Measurements from ENCODE around the gene TMEM219. TPM values are rescaled to one million over a fixed set of nuclear protein-coding genes. Genes with fewer than 3 reads are reported as not detected.

The TMEM219 gene
- total and polyA plus RNA-seq, 2 of the 8 experiments (the other 6 are each of a cell fraction or from before 2014, with no cell fraction given) = 60.2 to 116 TPM

DNA sequence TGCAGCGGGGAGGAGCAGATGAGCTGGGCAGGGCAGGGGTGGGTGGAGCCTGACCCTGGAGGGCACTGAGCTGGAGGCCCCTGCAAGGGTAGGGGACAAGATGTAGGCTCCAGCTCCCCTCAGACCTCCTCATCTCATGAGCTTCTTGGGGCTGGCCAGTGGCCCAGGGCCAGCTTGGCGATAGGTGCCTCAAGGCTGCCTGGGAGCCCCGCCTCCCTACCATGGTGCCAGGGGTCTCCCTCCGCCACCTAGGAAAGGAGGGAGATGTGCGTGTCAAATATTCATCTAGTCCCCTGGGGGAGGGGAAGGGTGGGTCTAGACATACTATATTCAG is 29.7 kb downstream of the TMEM219 start:
- Histone ChIP-seq H2BK15ac (ENCODE audit: low read length) (no peak overlapping the region), H3K9ac (replicated peaks in 1 of 4; ENCODE audit: extremely low read depth in 1 of 4, low read depth in 3 of 4, low read length in 3 of 4) (no peak overlapping the region), H3K79me2 (ENCODE audit: control insufficient read depth in 1 of 2, insufficient read depth in 2 of 2, low read length in 2 of 2) (peaks cover 0 to under 1% of the 10 kb centered on the region in 2 experiments; a peak in 1 of 4 replicates), H3K27ac (ENCODE audit: low read depth, low read length) (no peak overlapping the region), H2AFZ (ENCODE audit: low read length) (no peak overlapping the region), H2BK20ac (ENCODE audit: low read length) (no peak overlapping the region), H3K18ac (ENCODE audit: extremely low read depth, low read length) (no peak overlapping the region), H3K23me2 (ENCODE audit: low read depth, low read length) (peaks cover 6% of the 10 kb centered on the region; the same call in 1 of the 2 replicates), H3K27me3 (replicated peaks in 1 of 4; ENCODE audit: control insufficient read depth in 3 of 4, extremely low read depth in 1 of 4, insufficient read depth in 3 of 4, low read length in 3 of 4) (no peaks in the 10 kb centered on the region), H4K91ac (replicated peaks; ENCODE audit: insufficient read length, low read length) (no peak overlapping the region), H3K4me1 (replicated peaks in 1 of 4; ENCODE audit: control insufficient read depth in 3 of 4, insufficient read depth in 4 of 4, low read length in 3 of 4) (peaks cover 0 to 8% (median 1%) of the 10 kb centered on the region in 4 experiments; a peak in 3 of 7 replicates), H4K20me1 (replicated peaks in 1 of 2; ENCODE audit: control insufficient read depth in 1 of 2, insufficient read depth in 2 of 2, low read length in 2 of 2) (no peaks in the 10 kb centered on the region), H3K4ac (replicated peaks; ENCODE audit: insufficient read length, low read depth, low read length) (no peak overlapping the region), H3K14ac (ENCODE audit: insufficient read length) (no peak overlapping the region), H3K4me3 (ENCODE audit: extremely low read depth in 1 of 4, insufficient read depth in 2 of 4, low read depth in 3 of 4, low read length in 4 of 4) (no peak overlapping the region), H2AK5ac (ENCODE audit: low read depth, low read length) (no peak overlapping the region), H4K8ac (ENCODE audit: extremely low read depth, insufficient read depth, low read length) (no peak overlapping the region), H2BK12ac (ENCODE audit: low read depth, low read length) (no peak overlapping the region), H3K4me2 (ENCODE audit: insufficient read depth in 1 of 2, low read depth in 2 of 2, low read length in 2 of 2) (no peak overlapping the region), H3K36me3 (ENCODE audit: control insufficient read depth in 2 of 4, insufficient read depth in 4 of 4, low read length in 3 of 4) (peaks cover 2 to 33% (median 13%) of the 10 kb centered on the region in 4 experiments; a peak in 7 of 8 replicates), H2BK120ac (replicated peaks; ENCODE audit: low read depth, low read length) (no peak overlapping the region), H3K56ac (replicated peaks; ENCODE audit: insufficient read length, low read depth, low read length) (no peak overlapping the region), H4K5ac (ENCODE audit: insufficient read length, low read depth, low read length) (no peak overlapping the region), H3K79me1 (ENCODE audit: low read depth, low read length) (0 out of 2 replicates have a peak, but pooled peaks cover under 1% of the 10 kb centered on the region), H2BK5ac (ENCODE audit: low read depth, low read length) (no peak overlapping the region), H3K9me3 (ENCODE audit: insufficient read depth in 2 of 2, low read depth in 1 of 2, low read length in 1 of 2) (no peaks in the 10 kb centered on the region), H3K23ac (ENCODE audit: insufficient read length) (no peak overlapping the region)
- TF ChIP-seq CBX5 (IDR thresholded peaks at IDR 0.05; ENCODE audit: low read depth, low read length) = no peak
- ChIA-PET CTCF (ENCODE audit: partially characterized antibody) (interaction anchor here (0.6 to 1.1 kb wide), 3 partner anchors 40 to 152 kb away, joined by 3 read pairs; no protein-coding TSS in a partner anchor), POLR2A (ENCODE audit: partially characterized antibody) (interaction anchor here (0.6 to 3.4 kb wide), 4 partner anchors 10 to 19 kb away, joined by 3 to 12 read pairs (median 3); partner anchors contain the start of gene TAOK2)
- DNase-seq (ENCODE audit: low read depth in 1 of 2, low spot score in 2 of 2) (no peak), FAIRE-seq (no peak)
- WGBS, 2 experiments (ENCODE audit: extremely low coverage in 1 of 2, insufficient coverage in 1 of 2, insufficient read length in 1 of 2, insufficient replicate concordance in 2 of 2, low coverage in 1 of 2, low lambda C conversion rate in 2 of 2, missing lambda C conversion rate in 1 of 2) = 100% methylated on average over 5 of the region's 5 CpGs; no CpG with 5 or more reads in 1 of the 2 experiments

All from H1 (cell line).